HG03175 (cell line): ENCODE measurements around the gene DISC1.
"Not testable (repeated sequence)": the region's sequence is repeated elsewhere in the genome, so short reads cannot be mapped to it uniquely, and the experiment has no call there.

Experiments used
- ATAC-seq: cut with Tn5 transposase; IDR thresholded peaks from one replicate; pipeline ENCODE4 v1.9.1; 2021; ENCODE audit warnings: mild to moderate bottlenecking, moderate library complexity; ENCODE audit not compliant: unreplicated experiment

The DISC1 gene

DNA sequence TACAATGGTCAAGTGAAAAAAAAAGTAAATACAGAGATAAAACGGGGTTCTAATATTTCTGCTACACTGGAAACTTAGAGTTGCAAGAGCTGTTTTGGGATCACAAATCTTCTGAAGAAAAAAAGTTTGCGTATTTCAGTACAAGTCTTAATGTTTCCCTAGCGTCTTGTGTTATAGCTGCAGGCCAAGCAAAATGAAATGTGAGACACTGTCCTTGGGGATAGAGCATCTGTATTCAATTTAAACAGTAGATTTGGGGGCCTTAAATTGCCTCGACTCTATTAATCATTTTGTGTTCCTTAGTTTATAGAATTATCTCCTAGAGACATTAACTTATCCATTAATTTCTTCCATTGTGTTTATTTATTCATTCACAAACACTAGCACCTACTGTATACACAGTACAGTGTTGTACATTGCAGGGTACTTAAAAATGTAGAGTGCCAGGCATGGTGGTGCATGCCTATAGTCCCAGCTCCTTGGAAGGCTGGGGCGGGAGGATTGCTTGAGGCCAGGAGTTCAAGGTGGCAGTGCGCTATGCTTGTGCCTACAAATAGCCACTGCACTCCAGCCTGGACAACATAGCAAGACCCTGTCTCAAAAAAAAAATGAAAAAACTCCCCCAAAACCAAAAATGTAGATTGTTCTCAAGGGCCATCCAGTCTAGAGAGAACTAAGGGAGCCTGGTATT, 7.9 kb downstream of the DISC1 start:
- ATAC-seq, result no peak

DNA sequence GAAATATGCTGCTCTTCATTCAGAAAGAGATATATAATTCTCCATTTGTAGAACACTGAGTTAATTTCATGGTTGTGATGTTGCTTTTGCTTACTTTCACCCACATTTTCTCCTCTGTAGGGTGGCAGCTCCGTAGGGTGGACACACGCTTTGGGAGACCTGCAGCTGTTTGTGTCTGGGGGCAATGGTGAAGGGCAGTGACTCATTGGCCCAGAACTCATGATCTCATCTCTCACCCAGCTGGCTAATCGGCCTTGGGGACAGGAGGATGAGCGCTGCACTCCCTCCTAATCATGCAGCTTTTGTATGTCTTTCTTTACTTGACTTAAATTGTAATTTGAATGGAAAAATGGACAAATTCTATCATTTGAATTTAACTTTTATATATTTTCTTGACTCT, 9.6 kb downstream of the DISC1 start:
- no peak for ATAC-seq

GRCh38 chr1:231636922-231637321, 10.3 kb downstream of the DISC1 start:
- not testable (repeated sequence) for ATAC-seq

DNA sequence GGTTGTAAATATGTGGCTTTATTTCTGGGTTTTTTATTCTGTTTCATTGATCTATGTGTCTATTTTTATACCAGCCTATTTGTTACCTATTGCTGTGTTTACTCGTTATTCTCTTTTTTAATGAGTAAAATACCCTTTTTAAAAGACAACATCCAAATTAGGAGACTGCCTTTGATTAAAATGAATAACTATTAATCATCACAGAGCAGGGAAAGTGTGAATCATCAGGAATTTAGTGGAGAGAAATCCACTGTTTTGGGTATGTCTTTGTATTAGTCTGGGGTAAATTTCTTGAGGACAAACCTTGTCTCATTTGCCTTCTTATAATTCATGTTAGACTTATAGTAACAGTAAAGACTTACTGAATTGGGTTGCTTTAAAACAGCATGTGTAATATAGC, 12.1 kb downstream of the DISC1 start:
- ATAC-seq, result no peak

GRCh38 chr1:231639819-231640218, 13.2 kb downstream of the DISC1 start:
- no peak for ATAC-seq

DNA sequence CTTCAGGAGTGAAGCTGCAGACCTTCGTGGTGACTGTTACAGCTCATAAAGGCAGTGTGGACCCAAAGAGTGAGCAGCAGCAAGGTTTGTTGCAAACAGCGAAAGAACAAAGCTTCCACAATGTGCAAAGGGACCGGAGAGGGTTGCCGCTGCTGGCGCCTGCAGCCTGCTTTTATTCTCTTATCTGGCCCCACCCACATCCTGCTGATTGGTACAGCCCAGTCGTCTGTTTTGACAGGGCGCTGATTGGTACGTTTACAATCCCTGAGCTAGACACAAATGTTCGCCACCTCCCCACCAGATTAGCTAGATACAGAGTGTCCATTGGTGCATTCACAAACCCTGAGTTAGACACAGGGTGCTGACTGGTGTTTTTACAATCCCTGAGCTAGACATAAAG, 14.9 kb downstream of the DISC1 start:
- not testable (repeated sequence) for ATAC-seq

DNA sequence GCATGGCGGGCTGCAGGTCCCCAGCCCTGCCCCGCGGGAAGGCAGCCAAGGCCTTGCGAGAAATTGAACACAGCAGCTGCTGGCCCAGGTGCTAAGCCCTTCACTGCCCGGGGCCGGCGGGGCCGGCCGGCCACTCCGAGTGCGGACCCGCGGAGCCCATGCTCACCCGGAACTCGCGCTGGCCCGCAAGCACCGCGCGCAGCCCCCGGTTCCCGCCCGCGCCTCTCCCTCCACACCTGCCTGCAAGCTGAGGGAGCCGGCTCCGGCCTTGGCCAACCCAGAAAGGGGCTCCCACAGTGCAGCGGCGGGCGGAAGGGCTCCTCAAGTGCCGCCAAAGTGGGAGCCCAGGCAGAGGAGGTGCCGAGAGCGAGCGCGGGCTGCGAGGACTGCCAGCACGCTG, 15.5 kb downstream of the DISC1 start:
- not testable (repeated sequence) for ATAC-seq

GRCh38 chr1:231642618-231643017, 16.0 kb downstream of the DISC1 start:
- no peak for ATAC-seq

DNA sequence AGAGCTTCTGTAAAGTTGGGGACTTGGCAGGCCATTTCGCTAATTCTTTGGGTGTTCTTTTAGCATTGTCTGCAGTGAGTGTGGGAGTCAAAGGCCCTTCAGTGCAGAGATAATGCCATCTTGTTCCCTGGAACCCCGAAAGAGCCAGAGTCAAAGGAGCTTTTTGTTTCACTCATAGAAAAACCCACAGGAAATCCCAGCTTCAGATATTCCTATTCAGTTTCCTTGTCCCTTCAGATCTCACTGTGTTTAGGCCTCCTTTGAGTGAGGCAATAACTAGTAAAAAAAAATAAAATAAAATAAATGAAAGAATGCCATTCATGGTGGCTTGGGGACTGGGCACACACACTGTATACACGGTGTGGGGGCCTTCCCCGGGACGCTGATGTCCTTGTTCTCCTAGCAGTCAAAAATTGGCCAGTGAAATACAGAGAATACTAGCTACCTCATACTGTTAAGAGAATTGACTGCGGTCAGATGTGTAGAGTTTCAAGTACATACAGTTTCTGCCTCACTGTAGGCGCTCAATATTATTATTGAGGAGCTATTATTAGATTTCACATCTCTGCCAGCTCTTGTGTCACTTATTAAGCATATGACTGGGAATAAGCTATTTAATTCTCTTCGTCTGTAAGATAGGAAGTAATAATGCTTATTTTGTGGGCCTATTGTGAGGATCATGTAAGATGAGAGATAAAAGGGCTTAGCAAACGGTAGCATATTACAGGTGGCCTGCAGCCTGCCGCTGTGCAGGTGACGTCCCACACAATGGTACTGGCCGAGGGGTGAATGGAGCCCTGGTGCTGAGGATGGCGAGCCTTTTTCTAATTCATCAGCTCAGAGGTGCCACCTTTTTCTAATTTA, 16.7 kb downstream of the DISC1 start:
- no peak for ATAC-seq

- no peak for ATAC-seq
Observed at GRCh38 chr1:231643935-231644237, 17.3 kb downstream of the DISC1 start.

- not testable (repeated sequence) for ATAC-seq
Observed at GRCh38 chr1:231645634-231646033, 19.0 kb downstream of the DISC1 start.

DNA sequence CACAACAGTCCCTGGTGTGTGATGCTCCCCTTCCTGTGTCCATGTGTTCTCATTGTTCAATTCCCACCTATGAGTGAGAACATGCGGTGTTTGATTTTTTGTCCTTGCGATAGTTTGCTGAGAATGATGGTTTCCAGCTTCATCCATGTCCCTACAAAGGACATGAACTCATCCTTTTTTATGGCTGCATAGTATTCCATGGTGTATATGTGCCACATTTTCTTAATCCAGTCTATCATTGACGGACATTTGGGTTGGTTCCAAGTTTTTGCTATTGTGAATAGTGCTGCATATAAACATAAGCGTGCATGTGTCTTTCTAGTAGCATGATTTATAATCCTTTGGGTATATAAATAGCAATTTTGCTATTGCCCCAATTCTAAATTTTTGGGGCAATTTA, 19.6 kb downstream of the DISC1 start:
- ATAC-seq, result not testable (repeated sequence)

- not testable (repeated sequence) for ATAC-seq
Observed at GRCh38 chr1:231651621-231652260, 25.2 kb downstream of the DISC1 start.

GRCh38 chr1:231653632-231654031, 27.0 kb downstream of the DISC1 start:
- ATAC-seq, result no peak

DNA sequence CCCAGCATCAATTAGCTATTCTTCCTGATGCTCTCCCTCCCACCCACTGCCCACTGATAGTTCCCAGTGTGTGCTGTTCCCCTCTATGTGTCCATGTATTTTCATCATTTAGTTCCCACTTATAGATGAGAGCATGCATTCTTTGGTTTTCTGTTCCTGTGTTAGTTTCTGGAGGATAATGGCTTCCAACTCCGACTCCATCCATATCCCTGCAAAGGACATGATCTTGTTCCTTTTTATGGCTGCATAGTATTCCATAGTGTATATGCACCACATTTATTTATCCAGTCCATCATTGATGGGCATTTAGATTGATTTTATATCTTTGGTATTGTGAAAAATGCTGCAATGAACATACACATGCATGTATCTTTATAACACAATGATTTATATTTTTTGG, 30.2 kb downstream of the DISC1 start:
- no peak for ATAC-seq

- not testable (repeated sequence) for ATAC-seq
Observed at GRCh38 chr1:231658223-231658622, 31.6 kb downstream of the DISC1 start.

GRCh38 chr1:231660198-231660597, 33.6 kb downstream of the DISC1 start:
- ATAC-seq, result no peak

DNA sequence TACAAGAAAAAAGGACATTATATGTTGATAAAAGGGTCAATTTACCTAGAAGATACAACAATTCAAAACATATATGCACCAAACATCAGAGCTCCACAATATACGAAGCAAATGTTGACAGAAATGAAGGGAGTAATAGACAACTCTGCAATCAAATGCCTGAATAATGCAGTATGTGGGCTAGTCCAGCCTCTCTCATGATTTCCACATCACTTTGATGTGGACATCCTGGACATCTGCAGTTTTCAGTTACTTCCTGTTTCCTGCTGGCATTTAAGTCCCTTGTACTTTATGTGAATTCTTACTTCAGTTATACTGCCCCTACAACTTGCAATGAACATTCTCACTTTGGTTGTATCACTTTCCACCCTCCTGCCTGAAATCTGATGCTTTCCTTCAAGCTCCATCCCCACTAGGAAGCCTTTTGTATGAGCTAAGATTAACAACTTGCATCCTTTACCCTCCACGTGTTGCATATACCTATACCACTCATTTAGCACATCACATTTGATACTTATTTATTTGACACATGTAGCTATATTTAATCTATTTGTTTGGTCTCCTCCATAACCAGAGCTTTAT, 36.7 kb downstream of the DISC1 start:
- ATAC-seq, result no peak

DNA sequence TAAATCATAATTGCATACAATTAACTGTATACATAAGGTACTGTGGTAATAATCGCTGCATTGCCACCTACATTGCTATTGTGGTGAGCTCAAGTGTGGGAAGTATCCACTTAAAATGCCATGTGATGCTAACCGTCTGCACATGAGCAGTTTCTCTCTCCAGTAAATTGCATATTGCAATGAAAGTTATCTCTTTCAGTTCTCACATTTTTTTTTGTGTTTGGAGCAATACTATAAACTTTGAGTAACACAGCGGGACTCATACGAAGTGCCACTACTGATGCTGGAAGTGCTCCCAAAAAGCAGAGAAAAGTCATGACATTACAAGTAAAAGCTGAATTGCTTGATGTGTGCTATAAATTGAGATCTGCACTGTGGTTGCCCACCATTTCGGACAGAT, 38.5 kb downstream of the DISC1 start:
- no peak for ATAC-seq

- no peak for ATAC-seq
Observed at GRCh38 chr1:231665726-231666125, 39.1 kb downstream of the DISC1 start.

GRCh38 chr1:231666220-231666936, 39.8 kb downstream of the DISC1 start:
- no peak for ATAC-seq
